ENCODE results near the gene KRT77. TPM values are rescaled to one million over a fixed set of nuclear protein-coding genes. Genes with fewer than 3 reads are reported as not detected.
A peak's percentile ranks its signal among the peaks of the same experiment; 100 is the strongest.
"Not testable (repeated sequence)": the region's sequence is repeated elsewhere in the genome, so short reads cannot be mapped to it uniquely, and the experiment has no call there.

Gene KRT77
- total RNA-seq, 3 donors from 2014 or later = not detected

GRCh38 chr12:52713960-52714886, 10.9 kb upstream of the KRT77 start:
- Mint-ChIP-seq H3K4me1 (ENCODE audit: low read depth) (peaks cover 11% of the 10 kb centered on the region), H3K27me3 (ENCODE audit: low read depth) (peaks cover 39% of the 10 kb centered on the region), H3K9me3 (no peaks in the 10 kb centered on the region), H3K4me3 (peak overlapping the region; percentile 61), H3K36me3 (ENCODE audit: insufficient read depth) (no peaks in the 10 kb centered on the region)
- peak; percentile 61 to 73 for ATAC-seq
- DNase-seq = peak; percentile 15

GRCh38 chr12:52712122-52712521, 8.8 kb upstream of the KRT77 start:
- peaks cover 23% of the 10 kb centered on the region for H3K4me1 Mint-ChIP-seq (ENCODE audit: low read depth)
- H3K36me3 Mint-ChIP-seq (ENCODE audit: insufficient read depth); DNase-seq; ATAC-seq; H3K9me3 Mint-ChIP-seq; H3K4me3 Mint-ChIP-seq: not testable (repeated sequence)
- peaks cover 36% of the 10 kb centered on the region for H3K27me3 Mint-ChIP-seq (ENCODE audit: low read depth)

GRCh38 chr12:52710730-52711129, 7.4 kb upstream of the KRT77 start:
- H3K36me3 Mint-ChIP-seq (ENCODE audit: insufficient read depth) = no peaks in the 10 kb centered on the region
- peaks cover 30% of the 10 kb centered on the region for H3K27me3 Mint-ChIP-seq (ENCODE audit: low read depth)
- H3K9me3 Mint-ChIP-seq = no peaks in the 10 kb centered on the region
- ATAC-seq = no peak
- peaks cover 23% of the 10 kb centered on the region for H3K4me1 Mint-ChIP-seq (ENCODE audit: low read depth)
- no peak overlapping the region for H3K4me3 Mint-ChIP-seq
- DNase-seq = no peak

- Mint-ChIP-seq H3K36me3 (ENCODE audit: insufficient read depth) (no peaks in the 10 kb centered on the region), H3K9me3 (no peaks in the 10 kb centered on the region)
- no peak for DNase-seq
These were observed 4.7 kb upstream of the KRT77 start for GRCh38 chr12:52708010-52708409.

GRCh38 chr12:52704464-52704863, 1.1 kb upstream of the KRT77 start:
- no peaks in the 10 kb centered on the region for H3K9me3 Mint-ChIP-seq

More at GRCh38 chr12:52708010-52708409, 4.7 kb upstream of the KRT77 start:
- no peak for ATAC-seq
- Mint-ChIP-seq H3K4me1 (ENCODE audit: low read depth) (peaks cover 12% of the 10 kb centered on the region), H3K4me3 (no peak overlapping the region), H3K27me3 (ENCODE audit: low read depth) (peaks cover 9% of the 10 kb centered on the region)

GRCh38 chr12:52703878-52704277, 554 bp upstream of the KRT77 start:
- Mint-ChIP-seq H3K27me3 (ENCODE audit: low read depth) (peaks cover 2% of the 10 kb centered on the region), H3K4me1 (ENCODE audit: low read depth) (peaks cover 12% of the 10 kb centered on the region), H3K4me3 (no peak overlapping the region), H3K9me3 (no peaks in the 10 kb centered on the region), H3K36me3 (ENCODE audit: insufficient read depth) (no peaks in the 10 kb centered on the region)
- no peak for DNase-seq
- ATAC-seq = no peak

More at GRCh38 chr12:52704464-52704863, 1.1 kb upstream of the KRT77 start:
- peaks cover 12% of the 10 kb centered on the region for H3K4me1 Mint-ChIP-seq (ENCODE audit: low read depth)
- no peak for DNase-seq
- no peak overlapping the region for H3K4me3 Mint-ChIP-seq
- H3K36me3 Mint-ChIP-seq (ENCODE audit: insufficient read depth) = no peaks in the 10 kb centered on the region
- peaks cover 2% of the 10 kb centered on the region for H3K27me3 Mint-ChIP-seq (ENCODE audit: low read depth)
- no peak for ATAC-seq

- Mint-ChIP-seq H3K36me3 (ENCODE audit: insufficient read depth) (no peaks in the 10 kb centered on the region), H3K9me3 (no peaks in the 10 kb centered on the region), H3K4me3 (no peak overlapping the region), H3K4me1 (ENCODE audit: low read depth) (no peaks in the 10 kb centered on the region), H3K27me3 (ENCODE audit: low read depth) (peaks cover 4% of the 10 kb centered on the region)
- ATAC-seq (no peak), DNase-seq (no peak)
These were observed 986 bp downstream of the KRT77 start for GRCh38 chr12:52702338-52702737.

GRCh38 chr12:52701281-52701680, 2.0 kb downstream of the KRT77 start:
- Mint-ChIP-seq H3K9me3 (no peaks in the 10 kb centered on the region), H3K4me1 (ENCODE audit: low read depth) (no peaks in the 10 kb centered on the region), H3K27me3 (ENCODE audit: low read depth) (peaks cover 6% of the 10 kb centered on the region), H3K36me3 (ENCODE audit: insufficient read depth) (no peaks in the 10 kb centered on the region), H3K4me3 (no peak overlapping the region)
- DNase-seq = no peak
- no peak for ATAC-seq

GRCh38 chr12:52699960-52700359, 3.4 kb downstream of the KRT77 start:
- DNase-seq (no peak), ATAC-seq (no peak)
- H3K36me3 Mint-ChIP-seq (ENCODE audit: insufficient read depth) = no peaks in the 10 kb centered on the region
- no peaks in the 10 kb centered on the region for H3K9me3 Mint-ChIP-seq
- peaks cover 6% of the 10 kb centered on the region for H3K27me3 Mint-ChIP-seq (ENCODE audit: low read depth)
- H3K4me3 Mint-ChIP-seq = no peak overlapping the region
- no peaks in the 10 kb centered on the region for H3K4me1 Mint-ChIP-seq (ENCODE audit: low read depth)

GRCh38 chr12:52699373-52699772, 4.0 kb downstream of the KRT77 start:
- Mint-ChIP-seq H3K4me3 (no peak overlapping the region), H3K36me3 (ENCODE audit: insufficient read depth) (no peaks in the 10 kb centered on the region), H3K9me3 (no peaks in the 10 kb centered on the region), H3K4me1 (ENCODE audit: low read depth) (no peaks in the 10 kb centered on the region), H3K27me3 (ENCODE audit: low read depth) (peaks cover 6% of the 10 kb centered on the region)
- ATAC-seq (no peak), DNase-seq (no peak)

- no peak for ATAC-seq
- peaks cover 6% of the 10 kb centered on the region for H3K27me3 Mint-ChIP-seq (ENCODE audit: low read depth)
These were observed 4.5 kb downstream of the KRT77 start for GRCh38 chr12:52698651-52699340.

GRCh38 chr12:52697058-52697582, 6.2 kb downstream of the KRT77 start:
- H3K27me3 Mint-ChIP-seq (ENCODE audit: low read depth) = peaks cover 8% of the 10 kb centered on the region

More at GRCh38 chr12:52698651-52699340, 4.5 kb downstream of the KRT77 start:
- Mint-ChIP-seq H3K4me1 (ENCODE audit: low read depth) (no peaks in the 10 kb centered on the region), H3K36me3 (ENCODE audit: insufficient read depth) (no peaks in the 10 kb centered on the region), H3K9me3 (no peaks in the 10 kb centered on the region), H3K4me3 (no peak overlapping the region)
- DNase-seq = no peak

GRCh38 chr12:52696588-52696987, 6.7 kb downstream of the KRT77 start:
- no peak for ATAC-seq
- Mint-ChIP-seq H3K27me3 (ENCODE audit: low read depth) (peaks cover 8% of the 10 kb centered on the region), H3K36me3 (ENCODE audit: insufficient read depth) (no peaks in the 10 kb centered on the region), H3K4me3 (no peak overlapping the region), H3K4me1 (ENCODE audit: low read depth) (peaks cover 16% of the 10 kb centered on the region), H3K9me3 (no peaks in the 10 kb centered on the region)
- DNase-seq = no peak

More at GRCh38 chr12:52697058-52697582, 6.2 kb downstream of the KRT77 start:
- DNase-seq (no peak), ATAC-seq (no peak)
- Mint-ChIP-seq H3K4me1 (ENCODE audit: low read depth) (peaks cover 12% of the 10 kb centered on the region), H3K9me3 (no peaks in the 10 kb centered on the region), H3K36me3 (ENCODE audit: insufficient read depth) (no peaks in the 10 kb centered on the region), H3K4me3 (no peak overlapping the region)

- H3K36me3 Mint-ChIP-seq (ENCODE audit: insufficient read depth) = no peaks in the 10 kb centered on the region
- DNase-seq (no peak), ATAC-seq (no peak)
- H3K4me1 Mint-ChIP-seq (ENCODE audit: low read depth) = peaks cover 31% of the 10 kb centered on the region
- H3K9me3 Mint-ChIP-seq = no peaks in the 10 kb centered on the region
- peaks cover 8% of the 10 kb centered on the region for H3K27me3 Mint-ChIP-seq (ENCODE audit: low read depth)
- no peak overlapping the region for H3K4me3 Mint-ChIP-seq
These were observed 8.3 kb downstream of the KRT77 start for GRCh38 chr12:52695039-52695438.
